Measurements from ENCODE around the gene SPATA19.
A peak's percentile ranks its signal among the peaks of the same experiment; 100 is the strongest.

The SPATA19 gene

DNA sequence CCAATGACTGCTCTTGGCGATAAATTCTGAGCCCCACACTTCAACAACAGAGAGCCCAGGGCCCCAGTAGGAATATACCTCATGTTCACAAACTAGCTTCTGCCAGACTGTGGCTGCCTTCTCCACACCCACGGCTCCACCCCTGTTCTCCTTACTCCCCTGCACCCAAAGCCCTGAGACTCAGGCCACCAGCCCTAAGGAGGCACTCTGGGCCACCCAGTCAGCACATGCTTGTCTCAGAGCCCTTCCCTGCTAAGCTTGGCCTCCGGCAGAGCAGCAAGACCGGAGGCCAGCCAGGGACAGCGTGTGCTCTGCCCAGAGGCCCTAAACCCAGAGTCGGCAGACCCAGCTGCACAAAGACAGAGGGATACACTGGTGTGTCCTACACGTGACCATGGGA, 27.9 kb downstream of the SPATA19 start:
- DNase-seq, result no peak

DNA sequence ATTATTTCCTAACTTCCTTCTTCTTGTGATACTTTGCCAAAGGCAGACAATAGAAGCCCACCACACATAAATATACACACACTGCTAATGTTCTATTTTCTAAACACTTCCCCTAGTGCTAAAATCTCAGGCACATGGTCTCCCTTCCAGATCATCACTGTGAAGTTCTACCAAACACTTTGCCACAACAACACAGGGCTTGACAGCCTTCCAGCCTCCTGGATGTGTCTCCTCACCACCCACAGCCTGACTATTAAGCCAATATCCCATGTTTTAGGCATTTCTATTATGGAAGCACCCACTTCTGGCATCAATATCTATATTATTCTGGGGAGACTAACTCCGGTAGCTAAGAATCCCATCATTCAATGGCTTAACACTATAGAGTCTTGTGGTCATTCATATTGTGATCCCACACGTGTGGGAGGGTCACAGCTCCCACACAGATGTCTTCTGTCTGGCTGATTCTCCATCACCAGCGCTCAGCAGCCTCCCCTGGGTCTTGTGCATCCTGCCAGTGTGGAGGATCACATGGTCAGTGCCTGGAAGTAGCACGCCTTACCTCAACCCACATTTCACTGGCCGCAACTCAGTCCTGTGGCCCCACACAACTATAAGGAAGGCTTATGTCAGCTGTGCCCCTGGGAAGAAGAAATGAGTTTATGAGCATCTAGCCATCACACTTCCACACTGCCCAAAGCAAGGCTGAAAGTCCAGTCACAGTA, 29.0 kb downstream of the SPATA19 start:
- no peak for DNase-seq

DNA sequence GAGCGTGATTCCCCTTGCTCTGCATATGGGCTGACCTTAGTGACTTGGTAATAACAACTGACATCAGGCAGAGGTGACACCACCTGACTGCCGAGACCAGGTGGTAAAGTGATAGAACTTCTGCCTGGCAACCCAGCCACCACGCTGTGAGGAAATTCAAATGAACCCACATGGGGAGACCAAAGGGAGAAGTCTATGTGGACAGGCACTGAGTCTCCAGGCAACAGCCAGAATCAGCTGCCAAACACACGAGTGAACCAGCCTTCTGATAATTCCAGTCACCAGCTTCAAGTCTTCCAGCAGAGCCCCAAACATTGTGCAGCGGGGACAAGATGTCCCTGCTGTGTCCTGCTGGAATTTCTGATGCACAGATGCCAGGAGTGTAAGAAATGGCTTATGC, 29.7 kb downstream of the SPATA19 start:
- DNase-seq, result no peak

DNA sequence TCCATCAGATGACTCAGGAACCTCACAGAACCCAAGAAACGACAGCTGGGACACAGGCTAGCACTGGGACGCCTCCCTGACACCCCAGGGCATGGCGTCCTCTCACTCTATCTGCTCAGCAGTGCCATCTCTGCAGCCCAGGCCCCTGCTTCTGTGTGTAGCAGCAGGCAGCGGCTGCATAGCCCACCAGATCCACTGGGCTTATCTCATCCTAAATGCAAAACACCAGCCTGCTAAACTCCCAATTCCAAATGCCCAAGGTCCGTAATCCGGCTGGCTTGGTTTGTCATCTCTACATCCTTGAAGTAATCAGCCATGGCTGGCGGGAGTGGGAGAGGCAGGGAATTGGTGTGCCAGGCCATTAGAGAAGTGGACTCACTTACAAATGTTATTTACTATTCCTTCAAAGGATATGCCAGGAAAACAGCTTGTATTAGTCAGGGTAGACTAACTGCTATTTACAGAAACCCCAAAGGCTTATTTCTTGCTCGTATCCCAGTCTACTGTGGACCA, 30.7 kb downstream of the SPATA19 start:
- DNase-seq, result no peak

DNA sequence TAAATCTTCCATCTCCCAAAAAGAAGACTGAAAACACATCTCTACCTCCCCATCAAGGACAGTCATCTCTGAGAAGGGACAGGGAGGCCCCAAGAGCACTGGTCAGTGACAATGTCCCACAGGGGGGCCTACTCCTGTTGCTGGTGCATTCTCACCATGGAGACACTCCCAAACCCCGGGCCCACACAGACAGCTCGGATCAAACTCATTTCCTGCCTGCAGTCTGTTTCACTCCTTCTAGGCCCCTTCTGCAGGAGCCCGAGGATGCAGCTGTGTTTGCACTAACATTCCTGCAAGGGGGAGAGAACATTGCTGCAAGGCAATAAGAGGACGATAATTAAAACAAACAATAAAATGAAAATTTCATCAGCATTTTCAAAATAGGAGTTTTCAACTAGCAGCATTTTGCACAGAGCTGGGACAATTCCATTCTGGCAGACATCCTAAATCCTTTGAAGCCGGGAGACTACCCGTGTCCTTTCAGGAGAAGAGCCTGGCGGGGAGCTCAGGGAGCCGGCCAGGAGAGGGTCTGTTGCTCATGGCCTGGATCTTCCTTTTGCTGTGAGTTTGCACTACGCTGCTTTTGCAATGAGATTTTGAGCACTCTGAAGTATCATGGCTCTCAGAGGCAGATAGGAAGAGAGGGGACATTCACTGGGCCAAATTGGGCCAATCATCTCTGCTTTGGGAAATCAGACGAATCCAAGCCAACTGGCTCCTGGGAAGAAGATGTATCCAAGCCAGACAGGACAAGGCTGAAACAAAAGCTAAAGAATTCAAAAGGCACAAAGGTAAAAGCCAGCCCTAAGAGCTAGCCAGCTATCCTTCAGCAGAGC, 33.2 kb downstream of the SPATA19 start:
- DNase-seq, result no peak

DNA sequence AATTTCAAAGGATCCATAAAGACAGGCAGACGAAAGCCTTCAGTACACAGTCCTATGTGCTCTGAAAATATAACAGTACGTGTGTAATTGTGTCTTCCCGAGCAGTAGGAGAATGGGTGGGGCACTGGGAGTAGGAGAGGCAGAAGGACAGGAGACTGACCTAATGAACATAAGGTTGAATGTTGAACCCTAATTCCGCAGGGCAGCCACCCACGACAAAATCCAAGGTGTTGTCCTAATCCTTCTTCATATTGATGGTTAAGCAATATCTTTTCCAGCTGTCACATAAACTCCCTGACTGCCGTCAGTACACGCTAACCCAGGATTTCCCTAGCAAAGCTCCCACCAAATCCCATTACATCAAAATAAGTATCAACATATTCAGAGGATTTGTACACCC, 34.5 kb downstream of the SPATA19 start:
- DNase-seq, result no peak

DNA sequence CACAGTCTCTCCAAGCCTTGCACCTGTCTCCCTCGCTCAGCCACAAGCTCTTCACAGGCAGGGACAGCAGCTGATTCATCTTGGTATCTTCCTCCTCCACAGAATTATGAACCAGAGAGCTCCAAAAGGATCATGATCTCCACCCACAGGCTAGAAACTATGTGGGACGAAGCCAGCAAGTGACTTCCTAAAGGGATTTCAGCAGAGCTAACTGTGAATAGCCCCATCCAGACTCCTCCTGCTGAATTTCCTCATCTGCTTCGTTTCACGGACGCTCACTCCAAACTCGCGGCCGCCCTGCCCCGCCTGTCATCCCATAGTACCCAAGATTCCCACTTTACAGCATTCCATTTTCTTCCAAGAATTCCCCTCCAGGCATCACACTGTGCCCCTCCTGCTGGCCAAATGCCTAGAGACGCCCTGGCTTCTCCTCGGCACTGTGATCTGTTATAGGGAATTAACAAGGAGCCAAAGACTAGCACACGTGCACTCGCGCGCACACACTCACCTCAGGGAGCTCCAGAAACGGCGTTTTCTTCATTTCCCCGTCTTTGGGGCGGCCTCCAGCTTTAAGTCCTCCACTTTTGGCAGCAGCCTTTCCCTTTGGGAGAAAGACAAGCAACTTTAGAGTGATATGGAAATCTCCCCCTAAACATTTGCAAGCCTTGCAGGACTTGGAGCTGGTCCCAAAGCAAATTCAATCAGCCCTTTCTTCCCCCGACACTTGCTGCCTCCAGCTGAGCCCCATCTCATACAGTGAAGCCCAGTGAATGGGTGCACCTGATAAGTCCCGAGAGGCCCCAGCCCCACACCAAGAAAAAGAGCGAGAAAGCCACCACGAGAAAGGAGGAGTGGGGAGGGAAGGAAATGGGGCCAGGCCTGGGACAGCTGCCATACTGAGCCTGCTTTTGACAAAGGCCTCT, 35.5 kb downstream of the SPATA19 start:
- peak; percentile 56 for DNase-seq

DNA sequence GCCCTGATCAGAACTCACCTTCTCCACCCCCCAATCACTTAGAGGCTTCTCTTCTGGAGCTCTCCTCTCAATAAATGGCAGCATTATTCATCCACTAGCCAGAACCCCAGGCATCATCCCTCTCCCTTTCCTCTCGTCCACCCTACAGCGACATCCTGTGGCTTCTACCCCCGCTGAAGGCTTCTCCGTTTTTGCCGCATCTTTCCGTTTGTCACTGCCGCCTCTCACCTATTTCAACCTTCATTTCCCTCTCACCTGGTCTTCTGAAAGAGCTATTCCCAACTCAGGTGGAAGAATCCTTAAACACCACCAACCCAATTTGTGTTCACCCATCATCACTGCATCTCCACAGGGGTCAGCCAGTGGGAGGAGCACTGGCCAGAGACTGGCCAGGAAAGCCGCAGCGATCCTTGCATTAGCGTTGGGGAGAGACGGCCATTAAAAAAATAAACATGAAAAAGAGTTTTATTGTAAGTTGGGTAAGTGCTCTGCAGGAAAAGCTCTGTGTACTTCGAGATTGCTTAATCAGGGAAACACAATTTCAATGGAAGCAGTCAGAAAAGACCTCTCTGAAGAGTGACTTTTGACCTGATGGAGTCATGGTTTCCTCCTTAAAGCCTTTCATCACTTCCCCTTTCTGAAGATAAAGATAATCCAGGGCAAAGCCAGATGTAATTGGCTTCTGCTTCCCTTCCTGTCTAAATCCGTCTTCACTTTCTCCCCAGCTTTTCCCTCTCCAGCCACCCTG, 36.7 kb downstream of the SPATA19 start:
- DNase-seq, result no peak

DNA sequence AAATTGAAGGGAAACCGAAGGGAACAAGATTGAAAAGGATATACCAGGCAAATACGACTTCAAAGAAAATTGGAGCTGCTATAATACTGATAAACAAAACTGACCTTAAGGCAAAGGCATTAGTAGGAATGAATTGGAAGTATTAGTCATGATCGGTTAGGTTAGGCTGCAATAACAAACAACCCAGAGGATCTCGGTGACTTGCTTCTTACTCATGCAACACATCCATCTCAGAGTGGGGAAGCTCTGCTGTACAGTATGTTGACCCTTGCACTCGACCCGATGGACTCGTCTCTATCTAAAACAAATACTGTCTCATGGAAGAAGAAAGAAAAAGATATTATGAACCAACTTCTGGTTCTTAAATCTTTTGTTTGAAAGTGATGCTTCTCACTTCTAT, 42.3 kb downstream of the SPATA19 start:
- no peak for DNase-seq

DNA sequence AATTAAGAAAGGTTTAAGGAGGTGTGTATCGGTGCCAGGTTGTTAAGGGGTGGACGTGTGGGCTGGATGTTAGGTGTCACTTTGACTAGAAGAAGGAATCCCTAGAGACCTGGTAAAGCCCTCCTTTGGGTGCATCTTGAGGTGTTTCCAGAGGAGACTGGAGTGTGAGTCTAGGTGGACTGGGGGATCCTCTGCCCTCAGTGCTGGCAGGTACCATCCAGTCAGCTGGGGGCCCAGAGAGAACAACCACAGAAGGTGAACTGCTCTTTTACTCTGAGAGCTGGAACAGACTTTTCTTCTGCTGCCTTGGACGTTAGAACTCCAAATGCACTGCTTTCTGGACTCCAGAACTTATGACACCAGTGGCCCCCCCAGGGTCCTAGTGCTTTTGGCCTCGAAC, 44.0 kb downstream of the SPATA19 start:
- no peak for DNase-seq

DNA sequence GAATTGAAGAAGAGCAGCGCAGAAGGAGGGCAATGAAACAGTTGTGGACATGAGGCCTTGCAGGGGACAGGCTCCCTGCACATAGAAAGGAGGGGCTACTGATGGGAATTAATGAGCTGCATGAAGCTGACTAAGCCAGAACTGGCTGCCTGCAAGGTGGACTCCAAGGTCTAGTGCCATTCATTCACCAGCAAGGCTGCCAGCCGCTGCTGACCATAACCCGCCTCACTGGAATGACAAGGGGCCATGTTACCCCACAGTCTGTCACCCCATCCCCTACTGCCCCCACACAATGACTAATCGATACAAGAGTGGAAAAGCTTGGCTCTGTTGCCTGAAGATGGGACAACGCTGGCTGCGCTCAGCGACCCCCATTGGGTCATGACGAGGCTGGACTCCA, 44.6 kb downstream of the SPATA19 start:
- DNase-seq, result no peak

DNA sequence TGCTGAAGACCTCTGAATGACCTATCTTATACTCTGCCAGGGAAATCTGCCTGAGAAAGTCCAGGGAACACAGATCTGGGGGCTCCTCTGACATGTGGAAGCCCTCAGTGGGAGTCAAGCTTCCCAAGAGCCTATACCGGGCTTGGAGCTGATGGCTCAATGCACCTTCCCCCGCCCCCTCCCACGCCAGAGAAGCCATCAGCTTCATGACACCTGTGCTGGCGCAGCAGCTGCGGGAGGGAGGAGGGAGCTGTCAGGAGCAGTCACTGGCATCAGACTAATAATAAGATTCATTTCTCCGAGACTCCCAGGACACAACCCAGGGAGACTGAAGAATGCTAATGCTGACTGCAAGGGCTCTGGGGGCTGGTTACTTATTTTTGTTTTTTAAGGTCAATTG, 47.8 kb downstream of the SPATA19 start:
- DNase-seq, result no peak

DNA sequence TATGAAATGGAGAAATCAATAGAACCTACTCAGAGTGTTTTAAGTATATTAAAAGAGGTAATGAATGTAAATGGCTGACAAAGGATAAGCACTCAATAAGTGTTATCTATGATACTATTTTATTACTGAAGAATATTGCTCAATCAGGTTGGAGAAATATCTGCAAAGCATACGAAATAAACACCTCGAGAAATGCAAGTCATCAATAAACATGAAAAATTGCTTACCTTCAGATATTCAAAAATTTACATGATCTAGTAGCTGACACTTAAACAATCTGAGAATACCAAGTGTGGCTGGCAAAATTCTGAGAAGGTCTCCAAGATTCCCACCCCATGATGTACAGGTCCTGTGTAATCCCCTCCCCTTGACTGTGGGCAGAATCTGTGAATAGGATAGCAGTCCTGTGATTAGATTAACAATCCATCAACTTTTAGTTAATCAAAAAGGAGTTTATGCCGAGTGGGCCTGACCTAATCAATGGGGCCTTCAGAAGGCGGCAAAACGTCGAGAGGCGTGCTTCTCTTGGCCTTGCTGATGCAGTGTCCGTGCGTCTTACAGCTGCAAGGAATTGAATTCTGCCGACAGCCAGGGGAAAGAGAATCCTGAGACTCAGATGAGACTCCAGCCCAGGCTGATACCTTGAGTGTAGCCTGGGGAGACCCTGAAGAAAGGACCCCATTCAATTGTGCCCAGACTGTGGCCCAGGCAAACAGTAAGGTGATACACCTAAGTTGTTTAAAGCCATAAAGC, 49.1 kb downstream of the SPATA19 start:
- DNase-seq, result no peak

DNA sequence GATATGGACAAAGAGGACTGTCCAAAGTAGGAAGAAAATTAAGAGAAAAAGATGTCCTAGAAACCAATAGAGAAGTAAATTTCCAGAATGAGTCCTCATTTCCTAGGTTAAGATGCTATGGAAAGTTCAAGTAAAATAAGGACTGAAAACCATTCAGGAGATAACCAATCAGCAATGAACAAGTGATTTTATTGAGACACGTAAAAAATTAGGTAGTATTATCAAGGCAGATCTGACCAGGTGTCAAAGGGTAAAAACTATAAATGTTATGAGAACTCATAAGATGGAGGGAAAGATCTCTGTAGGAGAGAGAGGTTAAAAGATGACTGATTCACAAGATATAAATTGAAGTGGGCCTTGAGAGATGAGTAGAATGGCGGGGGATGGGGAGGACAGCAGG, 50.2 kb downstream of the SPATA19 start:
- no peak for DNase-seq

DNA sequence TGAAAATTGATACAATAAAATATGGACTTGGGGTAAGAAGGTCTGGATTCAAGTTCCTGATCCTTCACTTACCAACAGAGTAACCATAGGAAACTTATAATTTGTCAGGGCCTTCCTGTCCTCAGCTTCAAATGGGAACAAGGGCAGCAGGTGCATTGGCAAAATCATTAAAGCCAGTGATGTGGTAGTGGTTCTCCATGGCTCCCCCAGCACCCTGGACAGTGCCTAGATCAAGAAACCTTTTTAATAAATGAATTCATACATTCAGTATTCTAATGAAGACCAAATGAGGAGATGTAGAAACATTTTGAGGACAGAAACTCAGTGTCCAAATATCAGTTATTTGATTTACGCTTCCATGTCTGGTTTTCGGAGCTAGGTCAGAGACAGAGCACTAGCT, 51.1 kb downstream of the SPATA19 start:
- DNase-seq, result no peak

DNA sequence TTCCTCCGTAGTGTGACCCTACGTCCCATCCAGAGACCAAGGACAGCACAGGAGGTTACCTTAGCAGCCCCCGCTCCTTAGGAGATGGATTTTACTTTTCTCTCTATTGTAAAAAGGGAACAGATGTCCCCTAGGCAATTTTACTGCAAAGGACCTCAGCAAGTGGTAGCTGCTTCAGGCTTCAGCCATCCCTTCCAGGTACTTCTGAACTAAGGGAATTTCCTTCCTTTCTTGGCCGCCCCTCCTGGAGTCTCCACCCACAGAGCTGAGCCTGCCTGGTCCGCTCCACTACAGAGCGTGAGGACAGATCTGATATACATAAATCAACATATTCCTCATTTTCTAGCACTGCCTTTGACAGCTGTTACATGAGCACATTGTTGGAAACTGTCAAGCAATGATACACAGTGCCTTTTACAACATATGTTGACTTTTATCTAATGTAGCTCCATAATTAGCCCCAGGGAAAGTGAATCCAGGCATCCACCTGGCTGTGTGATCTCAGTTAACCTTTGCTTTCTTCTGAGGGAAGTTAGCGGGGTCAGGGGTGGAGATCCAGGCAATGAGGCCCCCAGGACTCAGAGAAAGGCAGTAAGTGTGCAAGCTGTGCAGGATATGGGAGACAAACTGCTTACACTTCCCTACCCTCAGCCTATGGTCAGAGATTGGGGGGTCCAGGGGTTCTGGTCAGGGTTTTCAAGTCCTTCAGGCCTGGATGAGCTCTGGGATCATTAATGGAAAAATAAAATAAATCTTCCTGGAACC, 51.9 kb downstream of the SPATA19 start:
- DNase-seq, result no peak

DNA sequence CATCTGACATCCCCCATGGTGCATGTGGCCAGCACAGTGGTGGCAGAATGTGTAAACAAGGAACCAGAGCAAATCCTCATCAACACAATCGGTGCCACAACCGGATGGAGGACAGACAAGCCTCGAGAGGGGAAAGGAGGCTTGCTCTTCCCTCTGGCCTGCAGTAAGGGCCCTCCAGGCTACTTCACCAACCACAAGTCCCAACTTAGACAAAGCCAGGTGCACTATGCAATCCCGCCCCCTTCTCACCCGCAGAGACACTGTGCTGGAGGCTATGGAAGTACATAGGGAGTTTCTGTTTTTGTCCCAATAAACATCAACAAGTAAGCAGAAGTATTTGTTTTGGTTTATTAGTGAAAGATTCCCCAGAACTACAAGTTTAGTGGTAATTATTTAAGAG, 54.3 kb downstream of the SPATA19 start:
- no peak for DNase-seq
